SIG-M5 (cell line): ENCODE data around the gene GPR33.
"Not testable (repeated sequence)": the region's sequence is repeated elsewhere in the genome, so short reads cannot be mapped to it uniquely, and the experiment has no call there.

ENCODE experiments used
- DNase-seq: peaks from one replicate; lab custom pipeline; 2025; lab: John Stamatoyannopoulos, UW

The GPR33 gene, protein sequence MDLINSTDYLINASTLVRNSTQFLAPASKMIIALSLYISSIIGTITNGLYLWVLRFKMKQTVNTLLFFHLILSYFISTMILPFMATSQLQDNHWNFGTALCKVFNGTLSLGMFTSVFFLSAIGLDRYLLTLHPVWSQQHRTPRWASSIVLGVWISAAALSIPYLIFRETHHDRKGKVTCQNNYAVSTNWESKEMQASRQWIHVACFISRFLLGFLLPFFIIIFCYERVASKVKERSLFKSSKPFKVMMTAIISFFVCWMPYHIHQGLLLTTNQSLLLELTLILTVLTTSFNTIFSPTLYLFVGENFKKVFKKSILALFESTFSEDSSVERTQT

DNA sequence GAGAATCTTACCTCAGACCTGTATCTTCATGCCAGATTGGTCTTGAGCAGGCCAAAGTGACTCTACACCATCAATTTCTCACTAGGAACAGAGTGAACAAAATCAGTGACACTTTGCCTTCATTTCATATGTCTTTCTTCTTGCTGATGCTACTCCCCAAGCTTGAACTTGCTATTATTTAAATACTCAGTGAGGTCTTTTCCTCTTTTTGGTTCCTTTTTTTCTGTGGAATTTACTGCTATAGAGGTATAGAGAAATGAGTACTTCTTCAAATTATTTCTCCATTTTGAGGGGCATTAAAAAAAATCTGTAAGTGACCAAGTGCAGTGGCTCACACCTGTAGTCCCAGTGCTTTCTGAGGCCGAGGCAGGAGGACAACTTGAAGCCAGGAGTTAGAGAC, at the start of gene GPR33:
Gene GPR33 (minus strand): TSS at position 154 of the 400 bp plus-strand sequence. CDS start 4,074 bp downstream, outside the sequence.
- DNase-seq = no peak

GRCh38 chr14:31536201-31536960, 48.5 kb upstream of the GPR33 start:
- DNase-seq = no peak

DNA sequence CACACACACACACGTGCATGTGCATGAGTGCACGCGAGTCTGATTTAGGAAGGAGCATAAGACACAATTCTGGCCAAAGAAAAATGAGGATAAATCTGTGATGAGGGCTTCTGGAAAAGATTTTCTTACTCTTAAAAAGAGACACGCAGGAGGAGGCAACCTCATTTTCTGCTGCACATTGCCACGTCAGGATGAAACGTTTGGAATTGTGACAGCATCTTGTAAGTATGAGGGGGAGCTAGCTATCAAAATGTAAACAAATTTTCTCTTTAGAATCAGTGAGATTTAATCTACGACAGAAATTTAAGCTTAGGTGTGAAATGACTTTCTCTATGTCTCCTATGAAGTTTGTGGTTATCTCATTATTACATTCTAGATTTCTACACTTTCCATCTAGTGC, 42.3 kb upstream of the GPR33 start:
- DNase-seq = no peak

DNA sequence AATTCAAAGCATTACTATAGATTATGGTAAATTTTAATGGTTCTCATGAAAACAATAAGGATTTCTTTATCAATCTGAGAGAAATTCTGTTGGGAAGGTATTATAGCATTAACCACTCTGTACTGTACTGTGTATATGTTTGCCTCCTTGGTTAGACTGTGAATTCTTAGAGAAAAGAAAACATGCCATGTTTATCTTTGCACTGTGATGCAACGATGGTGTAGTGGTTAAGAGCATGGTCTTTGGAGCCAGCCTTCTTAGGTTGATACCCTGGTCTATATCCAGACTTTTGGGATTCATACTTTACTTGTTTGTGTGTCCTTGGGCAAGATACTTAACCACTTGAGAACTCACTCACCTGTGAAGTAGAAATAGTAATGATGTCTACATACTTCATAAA, 41.2 kb upstream of the GPR33 start:
- no peak for DNase-seq

- no peak for DNase-seq
Measured at GRCh38 chr14:31527546-31527945, 39.7 kb upstream of the GPR33 start.

- DNase-seq = no peak
Measured at GRCh38 chr14:31527087-31527486, 39.2 kb upstream of the GPR33 start.

DNA sequence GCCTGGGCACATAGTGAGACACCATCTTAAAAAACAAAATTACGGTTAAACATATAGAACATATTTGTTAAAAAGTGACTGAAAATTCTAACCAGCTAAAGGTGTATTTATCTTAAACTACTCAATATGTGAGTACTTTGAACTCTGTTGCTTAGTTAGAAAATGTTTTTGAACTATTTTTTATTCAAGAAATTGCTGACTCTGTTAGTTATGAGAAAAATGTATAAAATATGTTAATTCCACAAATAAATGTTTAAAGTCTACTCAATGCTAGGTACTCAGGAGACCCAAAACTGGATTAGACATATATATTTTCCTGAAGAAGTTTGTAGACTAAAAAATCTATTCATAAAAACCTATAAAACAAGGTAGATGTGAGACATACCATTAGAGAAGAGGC, 23.0 kb upstream of the GPR33 start:
- DNase-seq = no peak

- no peak for DNase-seq
Measured at GRCh38 chr14:31510222-31510621, 22.4 kb upstream of the GPR33 start.

DNA sequence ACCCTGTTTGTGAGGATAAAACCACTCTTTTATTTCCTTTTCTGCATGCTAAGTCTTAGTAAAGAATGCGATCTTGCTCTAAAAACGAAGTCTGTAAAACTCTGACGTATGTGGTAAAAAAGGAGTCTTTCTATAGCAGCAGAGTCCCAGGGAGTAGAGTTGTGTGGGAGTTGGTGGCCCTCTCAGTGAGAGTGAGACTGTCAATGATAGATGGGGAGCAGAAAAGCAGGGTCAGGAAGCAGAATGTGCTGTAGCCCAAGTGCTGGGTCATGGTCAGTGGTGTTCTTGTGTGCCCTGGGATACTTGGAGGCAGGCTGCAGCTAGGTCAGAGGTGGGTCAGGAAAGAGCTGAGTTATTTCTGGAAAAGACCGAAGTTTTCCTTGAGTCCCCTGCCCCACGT, 20.3 kb upstream of the GPR33 start:
- DNase-seq = no peak

DNA sequence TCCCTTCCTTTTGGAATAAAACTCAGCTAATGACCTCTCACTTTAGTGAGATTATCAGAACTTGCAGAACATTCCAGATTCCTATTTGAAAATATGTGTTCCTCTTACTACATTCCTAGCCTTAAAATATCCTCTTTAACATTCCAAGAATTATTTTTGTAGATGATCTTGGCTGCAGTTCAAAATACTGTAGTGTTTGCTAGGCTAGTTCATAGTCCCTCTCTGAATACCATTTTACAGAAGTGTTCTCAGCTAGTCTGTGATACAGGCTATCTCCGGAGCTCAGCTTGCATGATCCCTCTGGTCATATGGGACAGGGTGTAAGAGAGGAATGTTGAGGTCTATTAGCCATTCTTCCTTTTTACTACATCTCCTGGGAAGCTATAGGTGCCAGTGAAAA, 17.6 kb upstream of the GPR33 start:
- no peak for DNase-seq

DNA sequence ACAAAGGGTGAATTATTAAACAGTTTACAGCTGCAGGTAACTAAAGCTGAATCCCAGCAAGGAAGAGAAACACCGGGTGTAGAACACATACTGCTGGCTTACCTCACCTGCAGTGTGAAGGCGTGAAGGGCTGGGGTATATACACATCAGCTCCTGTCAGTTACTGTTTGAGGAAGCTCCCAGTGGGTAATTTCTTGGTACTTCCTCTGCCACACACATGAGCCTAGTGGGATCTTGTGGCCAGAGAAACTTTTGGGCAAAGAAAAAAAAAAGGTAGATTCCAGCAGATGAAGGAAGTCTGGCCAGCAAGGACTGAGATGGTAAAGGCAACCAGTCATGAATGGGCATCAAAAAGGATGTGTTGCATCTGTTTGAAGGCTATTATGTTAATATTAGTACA, 14.0 kb upstream of the GPR33 start:
- DNase-seq = no peak

DNA sequence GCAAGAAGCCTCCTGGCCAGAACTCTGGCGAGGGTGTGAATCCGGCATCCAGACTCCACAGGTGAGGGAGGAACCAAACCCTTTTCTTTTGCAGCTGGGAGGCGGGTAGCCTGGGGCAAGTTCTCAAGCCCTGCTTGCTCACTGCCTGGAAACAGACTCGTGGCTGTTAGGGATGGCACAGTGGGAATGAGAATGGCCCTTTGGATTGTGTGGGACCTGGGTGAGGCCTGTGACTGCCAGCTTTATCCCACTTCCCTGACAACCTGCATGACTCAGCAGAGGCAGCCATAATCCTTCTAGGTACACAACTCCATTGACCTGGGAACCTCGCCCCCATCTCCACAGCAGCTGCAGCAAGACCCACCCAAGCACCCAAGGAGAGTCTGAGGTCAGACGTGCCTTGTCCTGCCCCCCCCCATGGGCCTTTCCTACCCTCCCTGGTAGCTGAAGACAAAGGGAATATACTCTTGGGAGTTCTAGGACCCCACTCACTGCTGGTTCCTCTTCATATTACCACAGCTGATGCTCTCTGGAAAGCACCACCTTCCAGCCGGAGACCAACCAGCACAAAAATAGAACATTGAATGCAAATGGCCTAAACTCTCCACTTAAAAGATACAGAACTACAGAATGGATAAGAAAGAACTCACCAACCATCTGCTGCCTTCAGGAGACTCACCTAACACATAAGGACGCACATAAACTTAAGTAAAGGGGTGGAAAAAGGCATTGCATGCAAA, 5.1 kb upstream of the GPR33 start:
- no peak for DNase-seq

- DNase-seq = peak; percentile 9
Measured at GRCh38 chr14:31489691-31490090, 1.9 kb upstream of the GPR33 start.

DNA sequence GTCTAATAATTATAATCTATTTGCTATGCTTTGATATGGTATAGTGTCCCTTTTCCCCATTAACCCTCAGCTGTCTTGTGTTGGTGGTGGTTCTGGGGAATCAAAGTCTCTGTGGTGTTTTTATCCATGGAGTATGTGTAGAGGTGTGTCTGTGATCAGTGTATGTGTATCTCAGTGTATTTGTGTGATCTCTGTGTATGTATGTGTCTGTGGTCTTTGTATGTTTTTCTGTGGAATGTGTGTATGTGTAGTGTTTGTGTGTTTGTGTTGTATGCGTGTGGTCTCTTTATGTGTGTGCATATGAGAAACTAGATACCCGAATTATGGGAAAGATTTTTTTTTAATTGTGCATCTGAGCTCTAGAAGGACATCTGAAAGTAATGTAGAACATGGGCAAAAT, 1.1 kb downstream of the GPR33 start:
- DNase-seq = no peak

DNA sequence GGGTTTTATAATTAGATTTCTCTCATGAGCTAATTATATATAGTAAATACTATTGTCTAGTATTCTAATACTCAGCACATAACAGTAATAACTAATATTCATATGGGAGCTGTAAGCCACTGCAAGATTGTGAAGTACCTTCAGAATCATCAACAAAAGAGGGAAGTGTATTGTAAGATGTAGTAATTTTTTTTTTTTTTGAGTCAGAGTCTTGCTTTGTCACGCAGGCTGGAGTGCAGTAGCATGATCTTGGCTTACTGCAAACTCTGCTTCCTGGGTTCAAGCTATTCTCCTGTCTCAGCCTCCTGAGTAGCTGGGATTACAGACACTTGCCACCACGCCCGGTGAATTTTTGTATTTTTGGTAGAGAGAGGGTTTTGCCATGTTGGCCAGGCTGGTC, 3.1 kb downstream of the GPR33 start:
- DNase-seq = no peak

DNA sequence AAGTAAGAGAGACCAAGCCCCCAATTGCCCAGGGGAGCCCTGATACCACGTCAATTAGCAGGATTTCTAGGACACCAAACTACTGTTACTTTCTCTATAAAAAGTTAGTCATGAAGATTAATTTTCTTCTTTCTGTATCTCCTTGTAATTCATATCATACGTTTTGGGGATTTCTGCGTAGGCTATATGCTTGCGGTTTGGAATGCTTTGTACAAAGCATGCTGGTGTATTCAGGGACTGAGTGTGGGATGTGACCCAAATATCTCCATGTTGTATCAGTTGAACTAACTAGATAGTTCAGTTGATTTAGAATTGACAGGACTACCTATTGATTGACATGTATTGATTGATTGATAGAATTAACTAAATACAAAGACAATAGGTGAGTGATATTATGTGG, 7.7 kb downstream of the GPR33 start:
- no peak for DNase-seq

GRCh38 chr14:31479027-31479426, 8.8 kb downstream of the GPR33 start:
- DNase-seq = no peak

GRCh38 chr14:31477248-31477647, 10.6 kb downstream of the GPR33 start:
- no peak for DNase-seq

- no peak for DNase-seq
Measured at GRCh38 chr14:31476131-31476866, 11.5 kb downstream of the GPR33 start.

DNA sequence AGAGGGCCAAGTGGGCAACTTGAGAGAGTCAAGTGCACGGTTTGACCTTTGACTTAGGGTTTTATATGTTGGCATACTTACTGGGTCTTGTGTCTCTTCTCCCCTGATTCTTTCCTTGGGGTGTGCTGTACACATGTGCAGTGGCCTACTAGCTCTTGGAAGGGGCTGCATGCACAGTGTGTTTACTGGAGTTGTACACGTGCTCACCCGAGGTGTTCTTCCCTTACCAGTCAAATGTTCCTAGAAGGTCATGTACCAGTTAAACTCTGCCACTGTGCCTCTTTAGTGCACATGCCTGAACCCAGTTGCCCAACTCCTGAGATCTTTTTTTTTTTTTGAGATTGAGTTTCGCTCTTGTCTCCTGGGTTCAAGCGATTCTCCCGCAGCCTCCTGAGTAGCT, 21.3 kb downstream of the GPR33 start:
- no peak for DNase-seq

DNA sequence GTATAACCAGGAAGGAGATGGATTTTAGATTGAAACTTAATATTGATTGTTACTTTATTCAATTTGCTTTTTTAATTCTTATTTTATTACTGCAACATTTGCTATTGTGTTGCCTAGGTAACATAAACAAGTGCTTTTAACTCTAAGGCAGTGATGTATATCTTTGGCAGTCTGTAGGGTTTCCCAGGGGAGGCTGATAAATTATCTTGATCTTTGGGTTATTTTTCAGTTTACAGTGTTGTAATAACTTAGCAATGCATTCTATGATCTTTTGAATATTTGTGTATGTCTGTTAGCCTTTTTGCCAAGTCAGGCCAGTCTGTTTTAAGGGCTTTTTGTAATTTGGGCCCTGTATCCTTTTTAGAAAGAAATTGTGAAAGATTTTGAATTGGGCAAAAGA, 22.7 kb downstream of the GPR33 start:
- no peak for DNase-seq

DNA sequence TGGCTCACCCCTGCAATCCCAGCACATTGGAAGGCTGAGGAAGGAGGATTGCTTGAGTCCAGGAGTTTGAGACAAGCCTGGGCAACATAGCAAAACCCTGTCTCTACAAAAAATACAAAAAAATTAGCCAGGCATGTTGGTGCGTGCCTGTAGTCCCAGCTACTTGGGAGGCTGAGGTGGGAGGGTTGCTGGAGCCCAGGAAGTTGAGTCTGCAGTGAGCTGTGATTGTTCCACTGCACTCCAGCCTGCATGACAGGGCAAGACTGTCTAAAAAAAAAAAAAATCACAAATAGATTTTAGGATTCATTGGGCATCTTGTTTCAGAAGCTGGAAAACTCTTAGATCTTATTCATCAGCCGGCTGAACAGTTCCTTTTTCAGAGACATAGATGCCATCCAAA, 25.4 kb downstream of the GPR33 start:
- DNase-seq = not testable (repeated sequence)
